Uterus (tissue), 2 donors: ENCODE measurements around the gene TRIM8.

Experiments used
- POLR2A ChIP-seq, 2 donors: fragments of 450-650 bp; IDR thresholded peaks; one replicate each; pipeline ENCODE4 v1.6.1; 2016; ENCODE audit warnings: antibody characterized with exemption in 2 of 2, mild to moderate bottlenecking in 1 of 2, moderate library complexity in 1 of 2
- TF ChIP-seq, protein P1 (sequence below), 4 experiments: fragments of 200-600 bp in 2 of 4; fragments of 450-650 bp in 2 of 4; sonication (generic) in 2 of 4; IDR thresholded peaks; one replicate each; pipeline ENCODE4 v1.5.1; 2016 to 2019; ENCODE audit warnings: antibody characterized with exemption in 4 of 4, mild to moderate bottlenecking in 2 of 4, moderate library complexity in 1 of 4

DNA sequence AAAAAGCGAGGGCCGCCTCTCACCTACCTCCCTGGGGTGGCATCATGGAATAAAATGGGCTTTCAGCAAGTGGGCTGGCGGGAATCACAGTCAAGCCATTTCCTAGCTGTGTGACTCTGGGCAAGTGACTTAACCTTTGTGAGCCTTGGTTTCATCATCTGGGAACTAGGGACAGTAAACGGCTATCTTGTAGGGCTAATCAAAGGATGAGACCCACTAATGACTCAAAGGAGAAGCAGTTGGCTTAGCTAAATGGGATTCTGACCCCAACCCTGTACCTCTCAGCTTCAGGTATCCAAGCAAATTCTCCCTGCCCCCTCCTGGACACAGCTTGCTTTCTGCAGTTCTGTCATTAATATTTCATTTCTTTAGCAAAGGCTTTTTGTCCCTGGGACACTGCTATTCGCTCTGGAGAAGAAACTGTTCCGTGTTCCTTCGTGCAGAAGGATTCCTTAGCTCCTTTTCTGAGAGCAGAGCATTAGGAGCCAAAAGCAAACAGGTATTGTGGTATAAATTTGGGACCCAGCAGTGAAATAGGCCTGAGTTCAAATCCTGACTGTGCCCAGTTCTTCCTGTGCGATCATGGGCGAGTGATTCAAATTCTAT is 25.9 kb downstream of the TRIM8 start:
- TF ChIP-seq, protein P1, sequence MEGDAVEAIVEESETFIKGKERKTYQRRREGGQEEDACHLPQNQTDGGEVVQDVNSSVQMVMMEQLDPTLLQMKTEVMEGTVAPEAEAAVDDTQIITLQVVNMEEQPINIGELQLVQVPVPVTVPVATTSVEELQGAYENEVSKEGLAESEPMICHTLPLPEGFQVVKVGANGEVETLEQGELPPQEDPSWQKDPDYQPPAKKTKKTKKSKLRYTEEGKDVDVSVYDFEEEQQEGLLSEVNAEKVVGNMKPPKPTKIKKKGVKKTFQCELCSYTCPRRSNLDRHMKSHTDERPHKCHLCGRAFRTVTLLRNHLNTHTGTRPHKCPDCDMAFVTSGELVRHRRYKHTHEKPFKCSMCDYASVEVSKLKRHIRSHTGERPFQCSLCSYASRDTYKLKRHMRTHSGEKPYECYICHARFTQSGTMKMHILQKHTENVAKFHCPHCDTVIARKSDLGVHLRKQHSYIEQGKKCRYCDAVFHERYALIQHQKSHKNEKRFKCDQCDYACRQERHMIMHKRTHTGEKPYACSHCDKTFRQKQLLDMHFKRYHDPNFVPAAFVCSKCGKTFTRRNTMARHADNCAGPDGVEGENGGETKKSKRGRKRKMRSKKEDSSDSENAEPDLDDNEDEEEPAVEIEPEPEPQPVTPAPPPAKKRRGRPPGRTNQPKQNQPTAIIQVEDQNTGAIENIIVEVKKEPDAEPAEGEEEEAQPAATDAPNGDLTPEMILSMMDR (IDR thresholded peaks at IDR 0.05), result no peak
- no peak for TF ChIP-seq POLR2A (IDR thresholded peaks at IDR 0.05)
